Right cardiac atrium (tissue), 5 donors: Measurements from ENCODE around the gene ITGA1. TPM values are rescaled to one million over a fixed set of nuclear protein-coding genes. Genes with fewer than 3 reads are reported as not detected.

Experiments
- ATAC-seq, 2 donors: fragments of 200-7000 bp; cut with Tn5 transposase; one replicate each; pipeline versions ENCODE4 v1.8.0 to v1.9.1; 2020; ENCODE audit warnings: moderate library complexity in 2 of 2, mild to moderate bottlenecking in 1 of 2
- DNase-seq, 3 donors: peaks; one replicate each; pipeline ENCODE4 v3.0.0-alpha.2; 2020
- H3K27ac ChIP-seq: one replicate; pipeline ENCODE4 v1.5.1; 2013; ENCODE audit warnings: mild to moderate bottlenecking, low read length, control low read depth, moderate library complexity
- H3K27me3 ChIP-seq: one replicate; pipeline ENCODE4 v1.6.1; 2013; ENCODE audit not compliant: control insufficient read depth, insufficient read depth
- H3K4me1 ChIP-seq: one replicate; pipeline ENCODE4 v1.6.1; 2013; ENCODE audit warnings: low read length; ENCODE audit not compliant: control insufficient read depth, insufficient read depth
- H3K4me3 ChIP-seq: one replicate; pipeline ENCODE4 v1.5.1; 2013; ENCODE audit warnings: low read length, control low read depth
- H3K9me3 ChIP-seq: one replicate; pipeline ENCODE4 v1.6.1; 2013; ENCODE audit warnings: low read length; ENCODE audit not compliant: control insufficient read depth
- WGBS: extraction: QIAGEN DNeasy Blood & Tissue Kit; methylation state at CpG from one replicate; pipeline ENCODE4 v1.1.7; 2013; 5-methylcytosine and 5-hydroxymethylcytosine counted together
- intact Hi-C, 4 donors: fragments of 100-400 bp; cut with DNase I; formaldehyde crosslinking; loops; one replicate each; pipeline versions ENCODE4 v1.11.0 to v1.14.0; 2022 to 2023
- polyA plus RNA-seq: library from polyadenylated mRNA; stranded (reverse); fragments of 200-250 nt; gene quantifications from one replicate; pipeline ENCODE4 v1.2.3, GENCODE V29; 2013
- total RNA-seq, 4 donors: library from RNA; stranded (reverse); fragmentation: NEBNext Ultra II Directional; extraction: Animal tissue kit (Norgen Biotek cat#: 25700); gene quantifications; one replicate each; pipeline ENCODE4 v1.2.1, GENCODE V29; 2021
- donor health status: healthy with polysubstance abuse.
- donor health status: DM: no; HTN: yes; CAD: no.
- donor health status: DM: no; HTN: no; CAD: no.
- donor health status: DM: no; HTN: yes; CAD: no; lungs with severe emphysema.
- donor health status: DM: yes; HTN: yes; CAD: no.

ITGA1 gene
- total and polyA plus RNA-seq, 5 donors: 6.6 to 42.4 (median 24.9) TPM

GRCh38 chr5:52772668-52773067 lies 15.0 kb upstream of the ITGA1 start:
- H3K27me3 ChIP-seq: no peaks in the 10 kb centered on the region
- H3K4me3 ChIP-seq: no peak overlapping the region
- ATAC-seq (no peak), DNase-seq (no peak)
- no peaks in the 10 kb centered on the region for H3K9me3 ChIP-seq
- no peak overlapping the region for H3K27ac ChIP-seq
- intact Hi-C loops: no loop called here
- no peaks in the 10 kb centered on the region for H3K4me1 ChIP-seq

- WGBS: 66% methylated on average over 2 of the region's 2 CpGs
- Histone ChIP-seq H3K27me3 (no peaks in the 10 kb centered on the region), H3K27ac (no peak overlapping the region), H3K4me3 (no peak overlapping the region), H3K9me3 (no peaks in the 10 kb centered on the region), H3K4me1 (no peaks in the 10 kb centered on the region)
- DNase-seq (no peak), ATAC-seq (no peak)
- intact Hi-C loops: no loop called here
These were observed 14.4 kb upstream of the ITGA1 start for GRCh38 chr5:52773342-52773741.

GRCh38 chr5:52774005-52774410 lies 13.7 kb upstream of the ITGA1 start:
- Histone ChIP-seq H3K4me3 (no peak overlapping the region), H3K4me1 (no peaks in the 10 kb centered on the region), H3K27ac (peak overlapping the region; percentile 51), H3K9me3 (no peaks in the 10 kb centered on the region), H3K27me3 (no peaks in the 10 kb centered on the region)
- ATAC-seq (no peak), DNase-seq (no peak)
- WGBS: 40% methylated on average over 5 of the region's 5 CpGs
- intact Hi-C loops: no loop called here

- WGBS: 98% methylated on average over 2 of the region's 2 CpGs
- no peak overlapping the region for H3K4me3 ChIP-seq
- intact Hi-C loops: no loop called here
- H3K27me3 ChIP-seq: no peaks in the 10 kb centered on the region
- H3K4me1 ChIP-seq: no peaks in the 10 kb centered on the region
- DNase-seq (no peak), ATAC-seq (no peak)
- no peaks in the 10 kb centered on the region for H3K9me3 ChIP-seq
- peak overlapping the region; percentile 17 for H3K27ac ChIP-seq
These were observed 11.6 kb upstream of the ITGA1 start for GRCh38 chr5:52776116-52776515.

GRCh38 chr5:52777186-52777585 lies 10.5 kb upstream of the ITGA1 start:
- no peaks in the 10 kb centered on the region for H3K27me3 ChIP-seq
- ATAC-seq (no peak), DNase-seq (no peak)
- H3K9me3 ChIP-seq: no peaks in the 10 kb centered on the region
- no peak overlapping the region for H3K4me3 ChIP-seq
- intact Hi-C loops: no loop called here
- H3K27ac ChIP-seq: no peak overlapping the region
- no peaks in the 10 kb centered on the region for H3K4me1 ChIP-seq
- WGBS: 68% methylated on average over 4 of the region's 4 CpGs

GRCh38 chr5:52778781-52779180 lies 8.9 kb upstream of the ITGA1 start:
- no peaks in the 10 kb centered on the region for H3K4me1 ChIP-seq
- intact Hi-C loops: no loop called here
- 61% methylated on average over 1 of the region's 1 CpG for WGBS
- H3K4me3 ChIP-seq: no peak overlapping the region
- H3K27ac ChIP-seq: no peak overlapping the region
- ATAC-seq: no peak
- no peaks in the 10 kb centered on the region for H3K27me3 ChIP-seq
- no peak for DNase-seq
- H3K9me3 ChIP-seq: no peaks in the 10 kb centered on the region

GRCh38 chr5:52779213-52779612 lies 8.5 kb upstream of the ITGA1 start:
- no peak overlapping the region for H3K4me3 ChIP-seq
- intact Hi-C loops: no loop called here
- ATAC-seq (no peak), DNase-seq (no peak)
- no peaks in the 10 kb centered on the region for H3K4me1 ChIP-seq
- no peaks in the 10 kb centered on the region for H3K27me3 ChIP-seq
- no peak overlapping the region for H3K27ac ChIP-seq
- no peaks in the 10 kb centered on the region for H3K9me3 ChIP-seq

- H3K27ac ChIP-seq: no peak overlapping the region
These were observed 4.3 kb upstream of the ITGA1 start for GRCh38 chr5:52783226-52783959.

GRCh38 chr5:52784737-52785136 lies 3.0 kb upstream of the ITGA1 start:
- intact Hi-C loops: loop anchor here in 3 of 4 donors (5.0 kb wide), 2 partner anchors 92 to 133 kb away; no protein-coding TSS in a partner anchor
- no peaks in the 10 kb centered on the region for H3K9me3 ChIP-seq
- no peak overlapping the region for H3K4me3 ChIP-seq
- H3K4me1 ChIP-seq: no peaks in the 10 kb centered on the region
- WGBS: 67% methylated on average over 6 of the region's 6 CpGs
- ATAC-seq (no peak), DNase-seq (no peak)
- no peak overlapping the region for H3K27ac ChIP-seq
- no peaks in the 10 kb centered on the region for H3K27me3 ChIP-seq

More at GRCh38 chr5:52783226-52783959, 4.3 kb upstream of the ITGA1 start:
- ATAC-seq (peak in 1 of 2 donors; percentile 49), DNase-seq (peak in 2 of 3 donors; percentile 34 to 55)
- 62% methylated on average over 2 of the region's 2 CpGs for WGBS
- intact Hi-C loops: no loop called here
- no peaks in the 10 kb centered on the region for H3K27me3 ChIP-seq
- H3K4me1 ChIP-seq: no peaks in the 10 kb centered on the region
- H3K9me3 ChIP-seq: no peaks in the 10 kb centered on the region
- no peak overlapping the region for H3K4me3 ChIP-seq

GRCh38 chr5:52786391-52786790 lies 1.3 kb upstream of the ITGA1 start:
- Histone ChIP-seq H3K27ac (no peak overlapping the region), H3K4me1 (no peaks in the 10 kb centered on the region), H3K27me3 (no peaks in the 10 kb centered on the region), H3K4me3 (no peak overlapping the region), H3K9me3 (no peaks in the 10 kb centered on the region)
- no peak for ATAC-seq
- WGBS: 36% methylated on average over 4 of the region's 4 CpGs
- intact Hi-C loops: loop anchor here in 3 of 4 donors (5.0 kb wide), 2 partner anchors 94 to 131 kb away; no protein-coding TSS in a partner anchor
- no peak for DNase-seq

- Histone ChIP-seq H3K4me1 (no peaks in the 10 kb centered on the region), H3K27ac (peak overlapping the region; percentile 87), H3K9me3 (no peaks in the 10 kb centered on the region), H3K4me3 (peak overlapping the region; percentile 65), H3K27me3 (no peaks in the 10 kb centered on the region)
- ATAC-seq (peak in 1 of 2 donors; percentile 47), DNase-seq (peak in 1 of 3 donors; percentile 21)
- intact Hi-C loops: loop anchor here in 3 of 4 donors (5.0 kb wide), 2 partner anchors 95 to 130 kb away; no protein-coding TSS in a partner anchor
- WGBS: 4% methylated on average over 11 of the region's 11 CpGs
These were observed 642 bp upstream of the ITGA1 start for GRCh38 chr5:52786949-52787599.
